ENCODE measurements around the gene NHLH1. TPM values are rescaled to one million over a fixed set of nuclear protein-coding genes. Genes with fewer than 3 reads are reported as not detected.

NHLH1 gene
- total RNA-seq, 1 experiment from 2014 or later: 0.70 TPM

- TF ChIP-seq ESRRA (CRISPR knock-in tag; IDR thresholded peaks at IDR 0.05; ENCODE audit: borderline replicate concordance) (no peak), OVOL2 (CRISPR knock-in tag; IDR thresholded peaks at IDR 0.05; ENCODE audit: borderline replicate concordance) (no peak), ETV6 (CRISPR knock-in tag; IDR thresholded peaks at IDR 0.05) (no peak), ZNF138 (CRISPR knock-in tag; conservative IDR thresholded peaks at IDR 0.05) (no peak), ZNF416 (CRISPR knock-in tag; IDR thresholded peaks at IDR 0.05) (no peak)
- TF ChIP-seq, protein P1, sequence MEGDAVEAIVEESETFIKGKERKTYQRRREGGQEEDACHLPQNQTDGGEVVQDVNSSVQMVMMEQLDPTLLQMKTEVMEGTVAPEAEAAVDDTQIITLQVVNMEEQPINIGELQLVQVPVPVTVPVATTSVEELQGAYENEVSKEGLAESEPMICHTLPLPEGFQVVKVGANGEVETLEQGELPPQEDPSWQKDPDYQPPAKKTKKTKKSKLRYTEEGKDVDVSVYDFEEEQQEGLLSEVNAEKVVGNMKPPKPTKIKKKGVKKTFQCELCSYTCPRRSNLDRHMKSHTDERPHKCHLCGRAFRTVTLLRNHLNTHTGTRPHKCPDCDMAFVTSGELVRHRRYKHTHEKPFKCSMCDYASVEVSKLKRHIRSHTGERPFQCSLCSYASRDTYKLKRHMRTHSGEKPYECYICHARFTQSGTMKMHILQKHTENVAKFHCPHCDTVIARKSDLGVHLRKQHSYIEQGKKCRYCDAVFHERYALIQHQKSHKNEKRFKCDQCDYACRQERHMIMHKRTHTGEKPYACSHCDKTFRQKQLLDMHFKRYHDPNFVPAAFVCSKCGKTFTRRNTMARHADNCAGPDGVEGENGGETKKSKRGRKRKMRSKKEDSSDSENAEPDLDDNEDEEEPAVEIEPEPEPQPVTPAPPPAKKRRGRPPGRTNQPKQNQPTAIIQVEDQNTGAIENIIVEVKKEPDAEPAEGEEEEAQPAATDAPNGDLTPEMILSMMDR (IDR thresholded peaks at IDR 0.05): no peak
- TF ChIP-seq, protein P2, sequence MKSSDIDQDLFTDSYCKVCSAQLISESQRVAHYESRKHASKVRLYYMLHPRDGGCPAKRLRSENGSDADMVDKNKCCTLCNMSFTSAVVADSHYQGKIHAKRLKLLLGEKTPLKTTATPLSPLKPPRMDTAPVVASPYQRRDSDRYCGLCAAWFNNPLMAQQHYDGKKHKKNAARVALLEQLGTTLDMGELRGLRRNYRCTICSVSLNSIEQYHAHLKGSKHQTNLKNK (CRISPR knock-in tag; IDR thresholded peaks at IDR 0.05): no peak
- TF ChIP-seq, protein P3, sequence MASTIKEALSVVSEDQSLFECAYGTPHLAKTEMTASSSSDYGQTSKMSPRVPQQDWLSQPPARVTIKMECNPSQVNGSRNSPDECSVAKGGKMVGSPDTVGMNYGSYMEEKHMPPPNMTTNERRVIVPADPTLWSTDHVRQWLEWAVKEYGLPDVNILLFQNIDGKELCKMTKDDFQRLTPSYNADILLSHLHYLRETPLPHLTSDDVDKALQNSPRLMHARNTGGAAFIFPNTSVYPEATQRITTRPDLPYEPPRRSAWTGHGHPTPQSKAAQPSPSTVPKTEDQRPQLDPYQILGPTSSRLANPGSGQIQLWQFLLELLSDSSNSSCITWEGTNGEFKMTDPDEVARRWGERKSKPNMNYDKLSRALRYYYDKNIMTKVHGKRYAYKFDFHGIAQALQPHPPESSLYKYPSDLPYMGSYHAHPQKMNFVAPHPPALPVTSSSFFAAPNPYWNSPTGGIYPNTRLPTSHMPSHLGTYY (CRISPR knock-in tag; IDR thresholded peaks at IDR 0.05): no peak
Observed at GRCh38 chr1:160330119-160330518, 36.8 kb upstream of the NHLH1 start (continued).

- no peaks in the 10 kb centered on the region for H3K9me3 Mint-ChIP-seq
- no peaks in the 10 kb centered on the region for H3K4me1 Mint-ChIP-seq
- ChIA-PET POLR2A (no interaction called here), CTCF (interaction anchor here (1.5 to 1.8 kb wide), 2 partner anchors 41 to 44 kb away, joined by 5 to 7 read pairs; no protein-coding TSS in a partner anchor)
- H3K27me3 Mint-ChIP-seq (ENCODE audit: low read depth): no peaks in the 10 kb centered on the region
- no peak overlapping the region for H3K4me3 Mint-ChIP-seq
- DNase-seq (ENCODE audit: low spot score): no peak
- peaks cover 60% of the 10 kb centered on the region for H3K36me3 Mint-ChIP-seq
- no peak for TF ChIP-seq PREB (CRISPR knock-in tag; IDR thresholded peaks at IDR 0.05; ENCODE audit: borderline replicate concordance)
- no peak for TF ChIP-seq GRHL2 (CRISPR knock-in tag; IDR thresholded peaks at IDR 0.05; ENCODE audit: insufficient replicate concordance, severe bottlenecking)
- TF ChIP-seq, protein P4, sequence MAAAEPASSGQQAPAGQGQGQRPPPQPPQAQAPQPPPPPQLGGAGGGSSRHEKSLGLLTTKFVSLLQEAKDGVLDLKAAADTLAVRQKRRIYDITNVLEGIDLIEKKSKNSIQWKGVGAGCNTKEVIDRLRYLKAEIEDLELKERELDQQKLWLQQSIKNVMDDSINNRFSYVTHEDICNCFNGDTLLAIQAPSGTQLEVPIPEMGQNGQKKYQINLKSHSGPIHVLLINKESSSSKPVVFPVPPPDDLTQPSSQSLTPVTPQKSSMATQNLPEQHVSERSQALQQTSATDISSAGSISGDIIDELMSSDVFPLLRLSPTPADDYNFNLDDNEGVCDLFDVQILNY (CRISPR knock-in tag; IDR thresholded peaks at IDR 0.05): no peak
- TF ChIP-seq GTF2I (CRISPR knock-in tag; conservative IDR thresholded peaks at IDR 0.05): no peak
- ATAC-seq: no peak
- no peak overlapping the region for H3K27ac Mint-ChIP-seq
Observed at GRCh38 chr1:160332516-160332915, 34.4 kb upstream of the NHLH1 start.

DNA sequence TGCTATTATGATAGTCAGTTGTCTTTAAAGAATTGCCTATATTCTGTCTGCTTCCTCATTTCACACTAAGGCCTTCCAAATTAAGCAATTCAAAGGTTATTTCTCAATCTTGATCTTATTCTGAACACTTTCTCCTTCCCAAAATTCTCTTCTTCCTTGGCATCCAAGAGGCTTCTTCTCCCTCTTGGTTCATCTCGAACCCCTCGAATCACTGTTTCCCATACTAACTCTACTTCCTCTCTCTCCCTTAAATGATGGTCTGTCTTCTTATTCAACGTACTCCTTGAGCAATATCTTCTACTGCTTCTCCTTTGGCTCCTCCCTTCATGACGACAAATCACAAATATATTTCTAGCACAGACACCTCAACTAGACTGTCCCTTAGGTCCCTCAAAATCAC, 28.3 kb upstream of the NHLH1 start:
- Mint-ChIP-seq H3K27ac (no peak overlapping the region), H3K4me3 (no peak overlapping the region), H3K36me3 (peaks cover 46% of the 10 kb centered on the region), H3K9me3 (no peaks in the 10 kb centered on the region), H3K4me1 (peaks cover 18% of the 10 kb centered on the region), H3K27me3 (ENCODE audit: low read depth) (no peaks in the 10 kb centered on the region)
- no peak for TF ChIP-seq IRF1 (CRISPR knock-in tag; IDR thresholded peaks at IDR 0.05)
- TF ChIP-seq, protein P5, sequence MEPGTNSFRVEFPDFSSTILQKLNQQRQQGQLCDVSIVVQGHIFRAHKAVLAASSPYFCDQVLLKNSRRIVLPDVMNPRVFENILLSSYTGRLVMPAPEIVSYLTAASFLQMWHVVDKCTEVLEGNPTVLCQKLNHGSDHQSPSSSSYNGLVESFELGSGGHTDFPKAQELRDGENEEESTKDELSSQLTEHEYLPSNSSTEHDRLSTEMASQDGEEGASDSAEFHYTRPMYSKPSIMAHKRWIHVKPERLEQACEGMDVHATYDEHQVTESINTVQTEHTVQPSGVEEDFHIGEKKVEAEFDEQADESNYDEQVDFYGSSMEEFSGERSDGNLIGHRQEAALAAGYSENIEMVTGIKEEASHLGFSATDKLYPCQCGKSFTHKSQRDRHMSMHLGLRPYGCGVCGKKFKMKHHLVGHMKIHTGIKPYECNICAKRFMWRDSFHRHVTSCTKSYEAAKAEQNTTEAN (CRISPR knock-in tag; IDR thresholded peaks at IDR 0.05): no peak
- no peak for TF ChIP-seq TEAD4 (CRISPR knock-in tag; IDR thresholded peaks at IDR 0.05)
- no peak for TF ChIP-seq JAZF1 (CRISPR knock-in tag; IDR thresholded peaks at IDR 0.05)
- TF ChIP-seq ZNF396 (CRISPR knock-in tag; IDR thresholded peaks at IDR 0.05; ENCODE audit: borderline replicate concordance): no peak
- TF ChIP-seq, protein P4 (CRISPR knock-in tag; IDR thresholded peaks at IDR 0.05): no peak
- TF ChIP-seq, protein P6, sequence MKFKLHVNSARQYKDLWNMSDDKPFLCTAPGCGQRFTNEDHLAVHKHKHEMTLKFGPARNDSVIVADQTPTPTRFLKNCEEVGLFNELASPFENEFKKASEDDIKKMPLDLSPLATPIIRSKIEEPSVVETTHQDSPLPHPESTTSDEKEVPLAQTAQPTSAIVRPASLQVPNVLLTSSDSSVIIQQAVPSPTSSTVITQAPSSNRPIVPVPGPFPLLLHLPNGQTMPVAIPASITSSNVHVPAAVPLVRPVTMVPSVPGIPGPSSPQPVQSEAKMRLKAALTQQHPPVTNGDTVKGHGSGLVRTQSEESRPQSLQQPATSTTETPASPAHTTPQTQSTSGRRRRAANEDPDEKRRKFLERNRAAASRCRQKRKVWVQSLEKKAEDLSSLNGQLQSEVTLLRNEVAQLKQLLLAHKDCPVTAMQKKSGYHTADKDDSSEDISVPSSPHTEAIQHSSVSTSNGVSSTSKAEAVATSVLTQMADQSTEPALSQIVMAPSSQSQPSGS (CRISPR knock-in tag; IDR thresholded peaks at IDR 0.05; ENCODE audit: borderline replicate concordance, low read depth): no peak
- TF ChIP-seq USF1 (CRISPR knock-in tag; IDR thresholded peaks at IDR 0.05): no peak
- no peak for ATAC-seq
- ChIA-PET CTCF (interaction anchor here (1.1 kb wide), 1 partner anchor 37 kb away, joined by 3 read pairs; no protein-coding TSS in a partner anchor), POLR2A (no interaction called here)
- DNase-seq (ENCODE audit: low spot score): no peak

All from WTC11 (cell line).